Measurements from ENCODE around the gene BCDIN3D. TPM values are rescaled to one million over a fixed set of nuclear protein-coding genes. Genes with fewer than 3 reads are reported as not detected.

BCDIN3D gene
- total RNA-seq, 1 experiment from 2014 or later, result 3.3 TPM

- Histone ChIP-seq H3K27me3 (ENCODE audit: insufficient read depth, low read length) (no peaks in the 10 kb centered on the region), H3T11ph (ENCODE audit: low read length) (no peak overlapping the region), H3K9ac (ENCODE audit: extremely low read depth, insufficient read length, low read length) (no peak overlapping the region), H3K79me2 (ENCODE audit: insufficient read depth, low read length) (no peaks in the 10 kb centered on the region), H4K91ac (ENCODE audit: insufficient read length, low read depth, low read length) (no peak overlapping the region), H3K4me1 (ENCODE audit: insufficient read depth, low read length) (no peaks in the 10 kb centered on the region), H3K79me1 (ENCODE audit: insufficient read depth, low read depth, low read length, poor library complexity, severe bottlenecking) (no peaks in the 10 kb centered on the region), H3K23me2 (ENCODE audit: insufficient read length, low read depth, low read length, poor library complexity, severe bottlenecking) (no peaks in the 10 kb centered on the region), H2BK12ac (ENCODE audit: insufficient read length, low read depth, low read length) (no peak overlapping the region), H2AK5ac (ENCODE audit: insufficient read length, low read length) (no peak overlapping the region), H3K4me2 (ENCODE audit: insufficient read depth, insufficient read length, low read length) (no peak overlapping the region), H2AFZ (ENCODE audit: low read length) (no peak overlapping the region), H3K9me3 (ENCODE audit: control insufficient read depth, low read depth, low read length) (no peaks in the 10 kb centered on the region), H3K56ac (ENCODE audit: insufficient read length, low read depth, low read length) (no peak overlapping the region), H2BK15ac (ENCODE audit: low read depth, low read length) (no peak overlapping the region), H3K4ac (ENCODE audit: low read depth, low read length) (no peak overlapping the region), H4K5ac (ENCODE audit: insufficient read length, low read depth, low read length) (no peak overlapping the region), H2BK120ac (ENCODE audit: low read depth, low read length, poor library complexity, severe bottlenecking) (no peak overlapping the region), H3K23ac (ENCODE audit: insufficient read length, low read depth, low read length) (no peak overlapping the region), H3K27ac (ENCODE audit: insufficient read length, low read depth, low read length) (no peak overlapping the region), H3K18ac (ENCODE audit: insufficient read length, low read depth, low read length) (no peak overlapping the region), H3K14ac (ENCODE audit: insufficient read depth, low read length) (no peak overlapping the region), H2BK5ac (ENCODE audit: insufficient read length, low read length) (no peak overlapping the region), H2BK20ac (ENCODE audit: low read depth, low read length, poor library complexity, severe bottlenecking) (no peak overlapping the region), H4K8ac (replicated peaks; ENCODE audit: insufficient read length, low read depth, low read length) (no peak overlapping the region), H4K20me1 (ENCODE audit: control insufficient read depth, insufficient read depth, insufficient read length) (no peaks in the 10 kb centered on the region)
- H3K4me1 Mint-ChIP-seq, result peaks cover 13 to 14% of the 10 kb centered on the region in 2 experiments
- no peak overlapping the region for H3K4me3 Mint-ChIP-seq
- H3K36me3 Mint-ChIP-seq (ENCODE audit: insufficient read depth in 1 of 3, low read depth in 3 of 3), result peaks cover 1 to 5% (median 3%) of the 10 kb centered on the region in 3 experiments; a peak in 6 of 7 replicates
- peak; percentile 11 for DNase-seq
- H3K27ac Mint-ChIP-seq, result no peak overlapping the region
- TF ChIP-seq CTCF (conservative IDR thresholded peaks at IDR 0.05), result no peak
- H3K9me3 Mint-ChIP-seq, result peaks cover 6 to 10% of the 10 kb centered on the region in 2 experiments
- H3K27me3 Mint-ChIP-seq (ENCODE audit: low read depth), result peaks cover 20% of the 10 kb centered on the region
- no CpG with 5 or more reads among the region's 2 CpGs for WGBS (ENCODE audit: extremely low coverage, insufficient read length, low lambda C conversion rate)
These were observed 21.8 kb upstream of the BCDIN3D start for GRCh38 chr12:49864798-49865090.
